BE2C (cell line): ENCODE results near the gene RAET1L.

ENCODE experiments used
- DNase-seq: peaks from one replicate; pipeline ENCODE4 v3.0.0-alpha.2; 2020
- H3K27me3 ChIP-seq: fragments of 250-450 bp; sonication (Bioruptor Pico); 2 replicates; pipeline ENCODE4 v1.5.1; 2020; ENCODE audit warnings: mild to moderate bottlenecking
- H3K36me3 ChIP-seq: fragments of 250-450 bp; sonication (Bioruptor Pico); 2 replicates; pipeline ENCODE4 v1.5.1; 2020; ENCODE audit warnings: mild to moderate bottlenecking
- H3K4me1 ChIP-seq: fragments of 250-450 bp; sonication (Bioruptor Pico); 2 replicates; pipeline ENCODE4 v1.5.1; 2020
- H3K4me3 ChIP-seq: 2 replicates; pipeline ENCODE4 v1.5.1; 2011; ENCODE audit warnings: low read depth, low read length
- H3K9me3 ChIP-seq: fragments of 250-450 bp; sonication (Bioruptor Pico); 2 replicates; pipeline ENCODE4 v1.5.1; 2020
- TF ChIP-seq, protein P1 (sequence below): IDR thresholded peaks from 2 replicates; pipeline ENCODE4 v1.5.1; 2012; ENCODE audit warnings: mild to moderate bottlenecking, low read depth, low read length

Gene RAET1L

DNA sequence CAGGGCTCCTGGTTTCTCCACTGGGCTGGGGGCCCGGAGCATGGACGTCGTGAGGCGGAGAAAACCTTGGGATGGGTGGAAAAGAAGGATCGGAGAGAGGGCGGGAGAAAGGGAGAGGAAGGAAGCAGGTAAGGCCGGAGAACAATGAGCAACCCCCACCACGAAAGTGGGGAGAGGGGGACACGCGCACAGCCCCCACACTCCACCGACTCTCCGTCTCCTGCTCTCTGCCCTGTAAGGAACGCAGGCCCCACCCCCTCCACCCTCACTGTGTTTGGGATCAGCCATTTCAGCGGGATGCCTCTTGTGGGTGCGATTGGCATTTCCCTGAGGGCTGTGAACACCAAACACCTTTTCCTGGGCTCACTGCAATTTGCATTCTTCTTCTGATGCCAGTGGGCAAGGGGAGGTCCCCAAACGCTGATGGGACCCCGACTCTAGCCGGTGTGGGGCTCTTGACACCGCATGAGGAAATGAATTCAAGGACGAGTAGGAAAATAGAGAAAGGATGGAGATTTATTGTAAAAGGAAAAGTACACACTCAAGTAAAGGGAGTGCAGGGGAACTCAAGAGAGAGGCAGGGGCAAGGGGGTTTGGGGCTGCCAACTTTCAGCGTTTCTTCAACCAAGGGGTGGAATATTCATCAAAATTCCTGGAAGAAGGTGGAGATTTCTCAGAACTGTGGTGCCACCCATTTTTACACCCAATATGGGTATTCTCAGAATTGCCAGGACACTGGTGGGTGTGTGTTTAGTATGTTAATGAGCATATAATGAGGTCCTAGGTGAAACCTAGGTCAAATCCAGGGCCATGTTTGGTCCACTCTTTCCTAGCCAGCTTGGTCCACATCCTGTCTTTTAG, 13.1 kb upstream of the RAET1L start:
- Histone ChIP-seq H3K4me1 (no peaks in the 10 kb centered on the region), H3K4me3 (no peak overlapping the region), H3K9me3 (no peaks in the 10 kb centered on the region), H3K36me3 (no peaks in the 10 kb centered on the region), H3K27me3 (peaks cover 49% of the 10 kb centered on the region)
- no peak for DNase-seq
- TF ChIP-seq, protein P1, sequence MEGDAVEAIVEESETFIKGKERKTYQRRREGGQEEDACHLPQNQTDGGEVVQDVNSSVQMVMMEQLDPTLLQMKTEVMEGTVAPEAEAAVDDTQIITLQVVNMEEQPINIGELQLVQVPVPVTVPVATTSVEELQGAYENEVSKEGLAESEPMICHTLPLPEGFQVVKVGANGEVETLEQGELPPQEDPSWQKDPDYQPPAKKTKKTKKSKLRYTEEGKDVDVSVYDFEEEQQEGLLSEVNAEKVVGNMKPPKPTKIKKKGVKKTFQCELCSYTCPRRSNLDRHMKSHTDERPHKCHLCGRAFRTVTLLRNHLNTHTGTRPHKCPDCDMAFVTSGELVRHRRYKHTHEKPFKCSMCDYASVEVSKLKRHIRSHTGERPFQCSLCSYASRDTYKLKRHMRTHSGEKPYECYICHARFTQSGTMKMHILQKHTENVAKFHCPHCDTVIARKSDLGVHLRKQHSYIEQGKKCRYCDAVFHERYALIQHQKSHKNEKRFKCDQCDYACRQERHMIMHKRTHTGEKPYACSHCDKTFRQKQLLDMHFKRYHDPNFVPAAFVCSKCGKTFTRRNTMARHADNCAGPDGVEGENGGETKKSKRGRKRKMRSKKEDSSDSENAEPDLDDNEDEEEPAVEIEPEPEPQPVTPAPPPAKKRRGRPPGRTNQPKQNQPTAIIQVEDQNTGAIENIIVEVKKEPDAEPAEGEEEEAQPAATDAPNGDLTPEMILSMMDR: no peak

DNA sequence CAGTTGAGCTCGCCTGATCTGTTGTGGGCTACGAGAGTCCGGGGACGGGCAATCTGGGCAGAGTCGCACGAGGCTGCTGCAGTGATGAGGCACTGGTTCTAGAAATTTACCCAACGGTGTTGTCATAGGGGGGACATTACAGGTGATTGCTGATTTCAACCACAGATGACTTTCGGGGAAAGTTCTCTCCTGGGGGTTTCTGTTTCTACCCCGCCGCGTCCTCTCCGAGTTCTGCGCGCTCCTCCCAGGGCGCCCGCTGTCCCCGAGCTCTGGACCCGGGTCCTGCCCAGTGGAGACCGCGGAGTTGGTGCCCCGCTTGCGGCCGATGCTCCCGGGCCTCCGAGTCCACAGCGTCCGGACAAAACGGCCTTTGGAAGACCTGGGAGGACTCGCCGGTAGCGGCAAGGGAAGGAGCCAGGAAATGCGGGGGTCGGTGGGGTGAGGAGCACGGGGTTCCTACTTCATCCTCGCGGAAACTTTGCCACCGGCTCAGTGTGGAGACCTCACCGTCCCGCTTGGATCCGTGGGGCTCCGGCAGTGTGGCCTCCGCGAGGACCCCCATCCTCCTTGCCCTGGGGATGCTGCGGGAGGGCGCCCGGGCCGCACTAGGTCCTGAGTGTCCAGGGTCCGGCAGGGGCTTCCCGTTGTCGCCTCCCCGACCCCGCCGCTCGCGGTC, 12.3 kb upstream of the RAET1L start:
- DNase-seq: no peak
- Histone ChIP-seq H3K4me1 (no peaks in the 10 kb centered on the region), H3K9me3 (no peaks in the 10 kb centered on the region), H3K36me3 (no peaks in the 10 kb centered on the region), H3K4me3 (no peak overlapping the region), H3K27me3 (peaks cover 53% of the 10 kb centered on the region)
- TF ChIP-seq, protein P1: no peak

DNA sequence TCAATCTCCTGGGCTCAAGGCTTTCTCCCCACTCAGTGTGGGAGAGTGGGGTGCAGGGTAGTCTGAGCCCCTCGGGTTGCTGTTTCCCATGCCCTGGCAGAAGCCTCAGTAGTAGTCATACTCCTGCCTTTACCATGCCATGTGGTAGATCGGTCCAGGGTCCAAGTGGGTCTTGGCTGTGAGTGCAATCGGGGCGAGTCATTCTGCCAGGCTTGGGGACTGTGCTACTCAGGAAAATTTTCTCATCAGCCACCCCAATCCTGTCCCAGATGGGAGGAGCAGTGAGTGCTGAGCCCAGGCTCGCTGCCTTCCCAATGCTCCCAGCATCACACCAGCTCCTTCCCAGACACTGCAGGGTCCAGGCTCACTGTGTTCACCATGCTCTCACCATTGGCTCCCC, 10.7 kb upstream of the RAET1L start:
- Histone ChIP-seq H3K4me1 (no peaks in the 10 kb centered on the region), H3K36me3 (no peaks in the 10 kb centered on the region), H3K27me3 (peaks cover 57% of the 10 kb centered on the region), H3K4me3 (no peak overlapping the region), H3K9me3 (no peaks in the 10 kb centered on the region)
- DNase-seq: no peak
- TF ChIP-seq, protein P1: no peak

DNA sequence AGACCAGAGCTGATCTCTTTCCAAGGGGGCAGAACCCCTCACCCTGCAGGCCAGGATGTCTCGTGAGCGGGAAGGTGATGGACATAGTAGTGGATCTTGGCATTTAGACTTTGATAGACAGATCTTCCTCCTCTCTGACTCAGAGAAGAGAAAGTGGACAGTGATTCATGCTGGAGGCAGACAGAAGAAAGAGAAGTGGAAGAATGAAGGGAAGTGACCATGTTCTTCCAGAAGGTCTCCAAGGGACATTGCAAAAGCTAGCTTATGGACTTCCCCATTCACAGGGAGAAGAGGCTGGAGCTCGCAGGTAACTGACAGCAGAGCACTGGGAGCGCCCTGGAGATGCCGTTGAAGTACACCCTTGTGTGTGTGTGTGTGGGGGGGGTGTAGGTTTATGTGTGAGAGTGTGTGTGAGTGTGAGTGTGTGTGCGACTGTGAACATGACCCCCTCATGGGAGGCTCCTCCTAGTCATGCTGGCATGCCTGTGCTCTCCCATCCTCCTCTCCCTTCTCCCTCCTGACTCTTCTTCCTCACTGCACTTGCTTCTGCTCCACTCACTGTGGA, 8.0 kb upstream of the RAET1L start:
- DNase-seq: no peak
- Histone ChIP-seq H3K27me3 (peaks cover 50% of the 10 kb centered on the region), H3K4me1 (no peaks in the 10 kb centered on the region), H3K36me3 (no peaks in the 10 kb centered on the region), H3K4me3 (no peak overlapping the region), H3K9me3 (no peaks in the 10 kb centered on the region)
- TF ChIP-seq, protein P1: no peak

DNA sequence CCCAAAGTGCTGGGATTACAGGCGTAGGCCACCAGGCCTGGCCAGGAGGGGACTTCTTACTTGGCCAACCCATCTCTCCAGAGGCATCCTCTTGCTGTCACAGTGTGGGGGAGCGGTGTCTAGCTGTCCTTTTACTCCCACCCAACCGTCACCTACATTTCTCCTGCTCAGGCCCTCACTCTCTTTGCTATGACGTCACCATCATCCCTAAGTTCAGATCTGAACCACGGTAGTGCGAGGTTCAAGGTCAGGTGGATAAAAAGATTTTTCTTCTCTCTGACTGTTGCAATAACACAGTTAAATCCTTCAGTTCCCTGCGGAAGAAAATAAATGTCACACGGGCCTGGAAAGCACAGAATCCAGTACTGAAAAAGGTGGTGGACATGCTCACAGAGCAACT, 7.3 kb upstream of the RAET1L start:
- H3K9me3 ChIP-seq: no peaks in the 10 kb centered on the region
- H3K4me1 ChIP-seq: no peaks in the 10 kb centered on the region
- TF ChIP-seq, protein P1: no peak
- H3K36me3 ChIP-seq: no peaks in the 10 kb centered on the region
- H3K4me3 ChIP-seq: no peak overlapping the region
- peaks cover 47% of the 10 kb centered on the region for H3K27me3 ChIP-seq
- no peak for DNase-seq
